Stimulated activated CD4-positive, alpha-beta T cell treated with anti-CD3 and anti-CD28 coated beads, Interleukin-1b, Interleukin-23, amount 100 ng/mL, for 4 hours (primary cell): Measurements from ENCODE around the gene TMEM156.

Source experiments
- DNase-seq, 2 donors: peaks; one replicate each; pipeline ENCODE4 v3.0.0-alpha.2; 2020; ENCODE audit warnings: low read depth in 2 of 2

TMEM156 gene

GRCh38 chr4:38925492-38926413, 106.5 kb downstream of the TMEM156 start:
- DNase-seq, result no peak

GRCh38 chr4:38924353-38924752, 107.9 kb downstream of the TMEM156 start:
- DNase-seq, result no peak

GRCh38 chr4:38923746-38924145, 108.5 kb downstream of the TMEM156 start:
- DNase-seq, result no peak

GRCh38 chr4:38921151-38921550, 111.1 kb downstream of the TMEM156 start:
- DNase-seq, result no peak

GRCh38 chr4:38920677-38921076, 111.5 kb downstream of the TMEM156 start:
- no peak for DNase-seq

GRCh38 chr4:38920186-38920585, 112.0 kb downstream of the TMEM156 start:
- DNase-seq, result no peak

- no peak for DNase-seq
Measured at GRCh38 chr4:38919494-38919893, 112.7 kb downstream of the TMEM156 start.

- no peak for DNase-seq
Measured at GRCh38 chr4:38917481-38918025, 114.7 kb downstream of the TMEM156 start.
